DMS153 (cell line): ENCODE results near the gene BIK.
"Not testable (repeated sequence)": the region's sequence is repeated elsewhere in the genome, so short reads cannot be mapped to it uniquely, and the experiment has no call there.

ENCODE experiments used
- DNase-seq: peaks from one replicate; lab custom pipeline; 2025; lab: John Stamatoyannopoulos, UW

BIK gene, protein sequence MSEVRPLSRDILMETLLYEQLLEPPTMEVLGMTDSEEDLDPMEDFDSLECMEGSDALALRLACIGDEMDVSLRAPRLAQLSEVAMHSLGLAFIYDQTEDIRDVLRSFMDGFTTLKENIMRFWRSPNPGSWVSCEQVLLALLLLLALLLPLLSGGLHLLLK

GRCh38 chr22:43110444-43110926 is at the start of gene BIK:
TSS of gene BIK (plus strand) at chr22:43110750. CDS start at chr22:43124023, 13,273 bp downstream.
- DNase-seq = peak; percentile 35

DNA sequence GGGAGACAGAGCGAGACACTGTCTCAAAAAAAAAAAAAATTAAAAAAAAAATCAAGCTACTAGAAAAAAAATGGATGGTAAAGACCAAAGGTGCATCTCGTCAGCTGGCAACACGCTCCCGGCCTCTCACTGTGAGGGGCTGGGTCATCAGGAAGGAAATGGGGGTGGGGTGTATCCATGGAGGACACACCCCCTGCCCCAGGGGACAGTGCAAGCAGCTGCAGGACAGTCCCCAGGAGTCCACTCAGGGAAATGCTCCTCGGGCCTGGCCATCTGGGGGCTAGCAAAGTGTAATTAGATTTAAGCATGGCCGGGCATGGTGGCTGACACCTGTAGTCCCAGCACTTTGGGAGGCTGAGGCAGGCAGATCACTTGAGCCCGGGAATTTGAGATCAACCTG is 44.4 kb upstream of the BIK start:
- DNase-seq = no peak

- DNase-seq = no peak
Observed at GRCh38 chr22:43066844-43067385, 43.6 kb upstream of the BIK start.

DNA sequence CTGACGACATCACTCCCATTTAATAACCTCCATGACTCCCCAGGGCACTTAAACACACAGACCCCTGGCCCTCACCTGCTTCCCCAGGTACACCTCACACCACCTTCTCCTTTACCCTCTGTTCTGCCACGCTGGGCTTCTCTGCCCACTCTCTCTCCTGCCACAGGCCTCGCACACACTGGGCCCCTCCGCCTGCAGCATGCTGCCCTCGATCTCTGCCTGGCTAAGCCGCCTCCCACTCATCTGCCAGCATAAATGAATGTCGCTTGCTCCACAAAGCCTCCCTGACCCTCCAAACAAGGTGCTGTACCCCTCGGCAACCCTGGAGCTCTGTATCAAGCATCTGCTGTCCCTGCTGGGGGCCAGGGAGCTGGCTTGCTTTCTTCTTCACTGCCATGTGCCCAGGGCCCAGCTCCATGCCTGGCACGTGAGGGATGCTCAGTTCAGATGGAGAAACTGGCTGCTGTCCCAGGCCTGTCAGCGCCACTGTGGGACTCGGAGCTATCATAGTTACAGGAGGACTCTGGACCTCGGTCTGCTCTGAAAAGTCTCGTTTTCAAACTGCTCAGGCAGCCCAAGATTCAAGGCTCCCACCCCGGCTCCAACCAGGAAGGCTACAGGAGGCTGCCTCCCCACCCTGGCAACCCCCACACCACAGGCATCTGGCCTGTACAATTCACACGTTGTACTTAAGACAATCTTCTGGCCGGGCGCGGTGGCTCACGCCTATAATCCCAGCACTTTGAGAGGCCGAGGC is 33.3 kb upstream of the BIK start:
- DNase-seq = no peak

- DNase-seq = no peak
Observed at GRCh38 chr22:43078522-43078921, 32.0 kb upstream of the BIK start.

GRCh38 chr22:43079742-43080141 is 30.8 kb upstream of the BIK start:
- DNase-seq = no peak

DNA sequence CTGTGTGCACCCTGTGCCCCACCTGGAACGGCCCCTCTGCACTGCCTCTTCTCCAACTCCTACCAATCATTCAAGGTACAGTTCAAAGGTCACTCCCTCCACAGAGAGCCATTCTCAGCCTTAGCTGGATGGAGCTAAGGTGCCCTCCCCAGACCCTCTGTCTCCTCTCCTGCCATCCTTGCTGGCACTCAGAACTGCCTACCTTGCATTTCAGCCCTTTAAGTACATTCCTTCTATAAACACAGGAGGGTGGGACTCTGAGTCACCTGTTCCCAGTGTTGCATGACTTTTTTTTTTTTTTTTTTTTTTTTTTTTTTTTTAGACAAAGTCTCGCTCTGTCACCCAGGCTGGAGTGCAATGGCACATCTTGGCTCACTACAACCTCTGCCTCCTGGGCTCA is 29.9 kb upstream of the BIK start:
- DNase-seq = no peak

DNA sequence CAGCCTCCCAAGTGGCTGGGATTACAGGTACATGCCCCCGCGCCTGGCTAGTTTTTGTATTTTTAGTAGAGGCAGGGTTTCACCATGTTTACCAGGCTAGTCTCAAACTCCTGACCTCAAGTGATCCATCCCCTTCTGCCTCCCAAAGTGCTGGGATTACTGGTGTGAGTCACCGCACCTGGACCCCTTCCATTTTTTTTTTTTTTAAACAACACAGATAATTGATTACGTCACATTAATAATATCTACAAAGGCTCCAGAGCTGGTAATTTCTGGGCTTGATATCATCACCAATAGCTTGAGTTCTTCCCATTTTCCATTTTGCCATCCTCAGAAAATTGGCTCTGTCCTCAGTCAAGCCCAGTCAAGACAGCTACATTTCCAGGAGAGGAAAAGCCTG is 28.6 kb upstream of the BIK start:
- no peak for DNase-seq

GRCh38 chr22:43085658-43086606 is 24.6 kb upstream of the BIK start:
- no peak for DNase-seq

GRCh38 chr22:43088627-43088983 is 21.9 kb upstream of the BIK start:
- no peak for DNase-seq

GRCh38 chr22:43088984-43089717 is 21.4 kb upstream of the BIK start, which contains the start of gene TTLL1:
TSS of gene TTLL1 (minus strand) at chr22:43089391. CDS start at chr22:43075586, 13,805 bp downstream.
- peak; percentile 83 for DNase-seq

DNA sequence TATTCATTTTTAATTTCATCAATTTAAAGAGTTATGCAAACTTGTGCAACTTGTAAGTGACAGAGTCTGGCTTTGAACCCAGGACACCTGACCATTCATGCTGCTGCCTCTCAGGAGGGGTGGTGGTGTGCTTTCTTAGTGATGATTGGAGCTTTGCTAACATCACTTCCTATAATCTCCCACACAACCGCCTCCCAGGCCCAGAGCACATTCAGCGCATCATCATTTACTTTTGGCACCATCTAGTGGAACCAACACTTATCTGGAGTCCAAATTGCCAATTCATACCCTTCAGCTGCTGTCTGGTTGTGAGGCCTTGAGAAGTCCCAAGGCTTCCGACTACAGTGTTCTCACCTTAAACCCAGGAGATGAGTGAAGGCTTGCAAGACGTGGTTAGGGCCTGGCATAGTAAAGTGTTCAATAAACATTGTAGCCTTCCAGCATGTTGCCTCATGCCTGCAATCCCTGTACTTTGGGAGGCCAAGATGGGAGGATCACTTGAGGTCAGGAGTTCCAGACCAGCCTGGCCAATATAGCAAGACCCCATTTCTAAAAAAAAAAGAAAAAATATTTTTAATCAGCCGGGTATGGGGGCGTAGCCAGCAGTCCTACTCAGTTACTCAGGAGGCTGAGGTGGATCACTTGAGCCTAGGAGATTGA is 20.3 kb upstream of the BIK start:
- DNase-seq = peak; percentile 59

DNA sequence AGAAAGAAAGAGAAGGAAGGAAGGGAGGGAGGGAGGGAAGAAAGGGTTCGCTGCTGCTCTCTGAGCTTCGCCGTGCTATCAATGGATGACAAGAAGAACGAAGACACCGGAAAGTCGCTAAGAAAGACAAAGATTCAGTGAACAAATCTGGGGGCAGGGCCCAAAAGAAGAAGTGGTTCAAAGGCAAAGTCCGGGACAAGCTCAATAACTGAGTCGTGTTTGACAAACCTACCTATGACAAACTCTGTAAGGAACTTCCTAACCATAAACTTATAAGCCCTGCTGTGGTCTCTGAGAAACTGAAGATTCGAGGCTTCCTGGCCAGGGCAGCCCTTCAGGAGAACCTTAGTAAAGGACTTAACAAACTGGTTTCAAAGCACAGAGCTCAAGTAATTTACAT is 18.5 kb upstream of the BIK start:
- no peak for DNase-seq

DNA sequence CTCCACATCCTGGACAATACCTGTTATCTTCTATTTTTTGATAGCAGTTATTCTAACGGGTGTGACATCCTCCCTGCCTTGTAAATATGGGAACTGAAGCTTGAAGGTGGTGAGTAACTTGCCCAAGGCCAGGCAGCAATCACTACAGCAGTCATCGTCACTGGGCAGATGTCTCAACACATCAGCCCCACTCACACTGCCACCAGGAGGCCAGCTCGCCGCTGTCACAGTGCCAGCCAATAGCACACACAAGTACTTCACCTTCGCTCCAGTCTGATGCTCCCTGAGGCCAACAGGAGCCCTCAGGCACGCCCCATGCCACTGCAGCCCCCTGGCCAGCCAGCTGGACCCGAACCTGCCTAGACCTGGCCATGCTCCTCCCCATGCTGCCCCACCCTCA is 16.5 kb upstream of the BIK start:
- peak; percentile 75 for DNase-seq

GRCh38 chr22:43094551-43094950 is 16.0 kb upstream of the BIK start:
- DNase-seq = peak; percentile 27

DNA sequence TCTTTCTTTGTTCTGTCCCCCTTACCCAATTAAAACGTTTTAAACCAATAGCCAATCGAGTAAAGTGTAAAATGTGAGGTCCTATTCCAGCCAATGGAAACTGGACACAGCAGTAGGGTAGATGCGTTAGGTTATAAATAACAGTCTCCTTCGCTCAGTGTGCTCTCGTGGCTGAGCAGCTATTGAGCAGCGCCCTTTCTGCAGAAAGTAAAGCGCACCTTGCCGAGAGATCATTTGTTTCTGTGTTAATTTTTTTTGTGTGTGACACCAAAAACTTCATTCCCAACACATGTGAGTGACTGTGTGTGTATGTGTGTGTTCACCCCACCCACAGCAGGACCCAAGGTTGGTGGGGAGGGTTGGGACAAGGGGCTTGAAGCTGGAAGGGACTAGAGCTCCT is 14.1 kb upstream of the BIK start:
- no peak for DNase-seq

GRCh38 chr22:43098356-43098755 is 12.2 kb upstream of the BIK start:
- DNase-seq = no peak

DNA sequence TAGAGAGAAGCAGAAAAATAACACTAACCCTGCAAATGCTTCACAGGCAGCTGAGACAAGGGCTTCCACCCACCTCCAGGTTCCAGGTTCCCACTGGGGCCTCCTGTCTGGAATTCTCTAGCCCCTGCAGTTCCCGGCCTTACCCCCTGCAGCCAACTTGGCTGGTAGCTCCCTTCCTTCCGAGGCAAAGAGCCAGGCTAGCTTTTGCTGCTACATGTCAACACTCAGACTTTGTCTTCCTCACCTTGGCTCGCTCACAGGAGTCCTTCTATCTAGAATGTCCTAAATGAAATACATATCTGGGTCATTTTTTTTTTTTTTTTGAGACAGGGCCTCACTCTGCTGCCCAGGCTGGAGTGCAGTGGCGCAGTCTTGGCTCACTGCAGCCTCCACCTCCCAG is 11.5 kb upstream of the BIK start:
- DNase-seq = no peak

DNA sequence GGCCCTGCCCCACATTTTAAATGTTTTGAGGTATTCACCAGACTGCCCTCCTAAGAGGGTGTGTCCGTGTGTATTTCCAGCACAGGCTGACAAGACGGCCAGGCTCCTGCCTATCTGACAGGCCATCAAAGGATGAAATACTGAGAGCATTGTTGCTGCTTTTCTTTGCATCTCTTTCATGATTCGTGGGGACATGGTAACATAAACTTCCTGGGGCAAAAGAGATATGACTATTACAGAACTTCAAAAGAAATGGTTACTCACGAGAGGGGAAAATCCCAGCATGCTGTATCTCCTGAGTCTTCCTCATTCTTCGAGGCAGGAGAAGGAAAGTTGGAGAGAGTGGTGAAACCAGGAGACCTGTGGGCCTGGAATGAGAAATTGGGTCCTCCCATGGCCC is 10.3 kb upstream of the BIK start:
- no peak for DNase-seq

GRCh38 chr22:43101306-43101705 is 9.2 kb upstream of the BIK start:
- no peak for DNase-seq

DNA sequence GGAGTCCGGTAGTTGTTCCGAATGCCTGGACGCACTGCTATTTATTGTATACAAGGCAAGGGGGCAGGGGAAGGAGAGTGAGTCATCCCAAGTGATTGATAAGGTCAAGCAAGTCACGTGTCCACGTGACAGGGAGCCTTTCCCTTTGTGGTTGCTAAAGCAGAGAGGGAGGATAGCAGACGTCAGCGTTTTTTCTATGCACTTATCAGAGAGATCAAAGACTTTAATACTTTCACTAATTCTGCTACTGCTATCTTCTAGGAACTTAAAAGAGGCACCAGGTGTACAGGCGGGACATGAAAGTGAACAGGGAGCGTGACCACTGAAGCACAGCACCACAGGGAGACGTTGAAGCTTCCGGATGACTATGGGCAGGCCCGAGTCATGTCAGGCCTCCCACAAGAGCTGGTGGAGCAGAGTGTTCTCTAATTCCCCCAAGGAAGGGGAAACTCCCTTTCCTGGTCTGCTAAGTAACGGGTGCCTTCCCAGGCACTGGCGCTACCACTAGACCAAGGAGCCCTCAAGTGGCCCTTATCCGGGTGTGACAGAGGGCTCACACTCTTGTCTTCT is 6.4 kb upstream of the BIK start:
- DNase-seq = not testable (repeated sequence)
